Measurements from ENCODE around the gene SLC22A7.

The SLC22A7 gene

GRCh38 chr6:43311666-43312065 is 13.6 kb downstream of the SLC22A7 start:
- TF ChIP-seq ZNF146 (tag by site-specific recombination; IDR thresholded peaks at IDR 0.05) = no peak
- TF ChIP-seq ZNF473 (tag by site-specific recombination; IDR thresholded peaks at IDR 0.05) = no peak
- TF ChIP-seq ZBTB26 (tag by site-specific recombination; optimal IDR thresholded peaks at IDR 0.05) = no peak
- TF ChIP-seq INSM2 (tag by site-specific recombination; IDR thresholded peaks at IDR 0.05) = no peak
- TF ChIP-seq ZNF175 (tag by site-specific recombination; IDR thresholded peaks at IDR 0.05) = no peak
- no peak for TF ChIP-seq ZNF184 (tag by site-specific recombination; IDR thresholded peaks at IDR 0.05)
- no peak for TF ChIP-seq ZNF138 (tag by site-specific recombination; IDR thresholded peaks at IDR 0.05; ENCODE audit: borderline replicate concordance)
- TF ChIP-seq ZNF18 (tag by site-specific recombination; IDR thresholded peaks at IDR 0.05) = no peak
- TF ChIP-seq ZNF132 (tag by site-specific recombination; IDR thresholded peaks at IDR 0.05; ENCODE audit: borderline replicate concordance) = no peak
- no peak for TF ChIP-seq ZNF404 (tag by site-specific recombination; IDR thresholded peaks at IDR 0.05)
- no peak for TF ChIP-seq ZBTB10 (tag by site-specific recombination; IDR thresholded peaks at IDR 0.05)
- CTCF ChIA-PET = interaction anchor here (0.8 kb wide), 1 partner anchor 83 kb away, joined by 5 read pairs; no protein-coding TSS in a partner anchor
- H3K4me3 ChIP-seq (ENCODE audit: low read depth, low read length) = no peak overlapping the region
- no peaks in the 10 kb centered on the region for H3K36me3 ChIP-seq (ENCODE audit: control insufficient read depth in 2 of 2, insufficient read depth in 1 of 2, low read length in 2 of 2)
- no peak overlapping the region for H3K27ac ChIP-seq (ENCODE audit: extremely low read depth, low read depth, low read length)
- no peaks in the 10 kb centered on the region for H3K9me3 ChIP-seq (ENCODE audit: control insufficient read depth, insufficient read depth, low read depth, low read length)
- POLR2A ChIA-PET = interaction anchor here (0.5 to 1.2 kb wide), 3 partner anchors 58 to 213 kb away, joined by 3 to 5 read pairs (median 3); partner anchors contain the start of genes TJAP1 and ZNF318
- H3K4me1 ChIP-seq (ENCODE audit: control insufficient read depth, insufficient read depth, low read length) = no peaks in the 10 kb centered on the region

- POLR2A ChIA-PET = interaction anchor here (0.6 to 1.8 kb wide), 2 partner anchors 55 to 319 kb away, joined by 4 to 5 read pairs; partner anchors contain the start of gene ZNF318
- no peak for TF ChIP-seq FEZF1 (tag by site-specific recombination; IDR thresholded peaks at IDR 0.05)
- TF ChIP-seq ZBTB8A (tag by site-specific recombination; IDR thresholded peaks at IDR 0.05) = no peak
- TF ChIP-seq ZNF211 (tag by site-specific recombination; IDR thresholded peaks at IDR 0.05; ENCODE audit: low read depth) = no peak
- TF ChIP-seq ZNF548 (tag by site-specific recombination; IDR thresholded peaks at IDR 0.05) = no peak
- no peak for TF ChIP-seq REPIN1 (tag by site-specific recombination; IDR thresholded peaks at IDR 0.05; ENCODE audit: low read depth)
- no peak for TF ChIP-seq ZNF843 (tag by site-specific recombination; IDR thresholded peaks at IDR 0.05)
- no peak for TF ChIP-seq KLF17 (tag by site-specific recombination; IDR thresholded peaks at IDR 0.05)
- no peak for TF ChIP-seq ZNF561 (tag by site-specific recombination; IDR thresholded peaks at IDR 0.05; ENCODE audit: borderline replicate concordance)
- Histone ChIP-seq H3K4me3 (ENCODE audit: low read depth, low read length) (no peak overlapping the region), H3K4me1 (ENCODE audit: control insufficient read depth, insufficient read depth, low read length) (no peaks in the 10 kb centered on the region), H3K36me3 (ENCODE audit: control insufficient read depth in 2 of 2, insufficient read depth in 1 of 2, low read length in 2 of 2) (no peaks in the 10 kb centered on the region), H3K9me3 (ENCODE audit: control insufficient read depth, insufficient read depth, low read depth, low read length) (no peaks in the 10 kb centered on the region), H3K27ac (ENCODE audit: extremely low read depth, low read depth, low read length) (no peak overlapping the region)
- CTCF ChIA-PET = interaction anchor here (0.5 to 1.6 kb wide), 3 partner anchors 10 to 144 kb away, joined by 4 to 5 read pairs (median 4); no protein-coding TSS in a partner anchor
Measured at GRCh38 chr6:43313813-43314212, 15.8 kb downstream of the SLC22A7 start.

Data from HEK293 (cell line).